Stomach (tissue), 4 donors: ENCODE results near the gene NLGN4X.

Source experiments
- EP300 ChIP-seq: sonication (generic); formaldehyde crosslinking; IDR thresholded peaks from one replicate; pipeline ENCODE4 v1.6.1; 2017; ENCODE audit warnings: antibody characterized with exemption
- POLR2A ChIP-seq, 4 donors: fragments of 450-650 bp; IDR thresholded peaks; one replicate each; pipeline ENCODE4 v1.6.1; 2016; ENCODE audit warnings: antibody characterized with exemption in 4 of 4, control low read depth in 2 of 4, mild to moderate bottlenecking in 1 of 4, moderate library complexity in 1 of 4
- POLR2AphosphoS5 ChIP-seq, 3 donors: sonication (generic); formaldehyde crosslinking; IDR thresholded peaks; one replicate each; pipeline ENCODE4 v1.6.1; 2016; ENCODE audit warnings: antibody characterized with exemption in 3 of 3
- TF ChIP-seq, protein P1 (sequence below), 7 experiments: fragments of 450-650 bp in 4 of 7; fragments of 200-600 bp in 3 of 7; sonication (generic) in 3 of 7; IDR thresholded peaks; one replicate each; pipeline ENCODE4 v1.5.1; 2016 to 2019; ENCODE audit warnings: antibody characterized with exemption in 7 of 7, control low read depth in 2 of 7, mild to moderate bottlenecking in 1 of 7

DNA sequence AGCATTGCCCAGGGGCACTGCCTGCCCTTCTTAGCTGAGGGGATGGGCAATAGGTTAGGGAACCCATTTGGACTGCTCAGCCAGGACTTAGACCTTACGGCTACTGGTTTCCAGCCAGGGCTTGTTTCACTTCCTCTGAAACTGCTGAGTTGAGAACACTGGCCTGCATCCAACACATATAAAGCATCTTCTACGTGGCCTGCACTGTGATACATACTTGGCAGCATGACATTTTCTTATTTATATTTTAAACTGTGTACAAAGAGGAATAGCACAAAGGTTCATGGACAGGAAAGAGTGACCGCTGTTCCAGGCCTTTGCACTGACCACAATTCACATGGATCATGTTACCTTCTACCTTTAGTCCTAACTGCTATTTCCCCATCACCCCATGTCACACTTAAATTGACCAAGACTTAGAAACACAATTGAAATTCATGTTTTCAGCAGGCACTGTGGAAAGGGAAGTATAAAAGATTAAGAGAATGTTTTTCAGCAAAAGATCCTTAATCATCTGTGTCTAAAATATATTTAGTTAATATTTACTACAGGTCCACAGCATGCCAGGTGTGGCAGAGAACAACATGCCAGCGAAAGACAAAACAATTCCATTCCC is 43.7 kb downstream of the NLGN4X start:
- no peak for TF ChIP-seq POLR2A (IDR thresholded peaks at IDR 0.05)
- TF ChIP-seq, protein P1, sequence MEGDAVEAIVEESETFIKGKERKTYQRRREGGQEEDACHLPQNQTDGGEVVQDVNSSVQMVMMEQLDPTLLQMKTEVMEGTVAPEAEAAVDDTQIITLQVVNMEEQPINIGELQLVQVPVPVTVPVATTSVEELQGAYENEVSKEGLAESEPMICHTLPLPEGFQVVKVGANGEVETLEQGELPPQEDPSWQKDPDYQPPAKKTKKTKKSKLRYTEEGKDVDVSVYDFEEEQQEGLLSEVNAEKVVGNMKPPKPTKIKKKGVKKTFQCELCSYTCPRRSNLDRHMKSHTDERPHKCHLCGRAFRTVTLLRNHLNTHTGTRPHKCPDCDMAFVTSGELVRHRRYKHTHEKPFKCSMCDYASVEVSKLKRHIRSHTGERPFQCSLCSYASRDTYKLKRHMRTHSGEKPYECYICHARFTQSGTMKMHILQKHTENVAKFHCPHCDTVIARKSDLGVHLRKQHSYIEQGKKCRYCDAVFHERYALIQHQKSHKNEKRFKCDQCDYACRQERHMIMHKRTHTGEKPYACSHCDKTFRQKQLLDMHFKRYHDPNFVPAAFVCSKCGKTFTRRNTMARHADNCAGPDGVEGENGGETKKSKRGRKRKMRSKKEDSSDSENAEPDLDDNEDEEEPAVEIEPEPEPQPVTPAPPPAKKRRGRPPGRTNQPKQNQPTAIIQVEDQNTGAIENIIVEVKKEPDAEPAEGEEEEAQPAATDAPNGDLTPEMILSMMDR (IDR thresholded peaks at IDR 0.05) = no peak
- TF ChIP-seq EP300 = no peak
- TF ChIP-seq POLR2AphosphoS5 (IDR thresholded peaks at IDR 0.05) = no peak
